HFF-Myc (cell line): Measurements from ENCODE around the gene ACBD6.
"Not testable (repeated sequence)": the region's sequence is repeated elsewhere in the genome, so short reads cannot be mapped to it uniquely, and the experiment has no call there.

Source experiments
- DNase-seq: peaks from one replicate; pipeline ENCODE4 v3.0.0-alpha.2; 2011; ENCODE audit warnings: low read depth; ENCODE audit errors: extremely low read depth
- H3K4me3 ChIP-seq: replicated peaks from 2 replicates; pipeline ENCODE4 v1.5.1; 2011; ENCODE audit warnings: low read depth, mild to moderate bottlenecking, control low read depth, low read length
- TF ChIP-seq, protein P1 (sequence below): IDR thresholded peaks from 2 replicates; pipeline ENCODE4 v1.5.1; 2012; ENCODE audit warnings: mild to moderate bottlenecking, low read depth, low read length, control low read depth; ENCODE audit errors: missing control alignments

Gene ACBD6, protein sequence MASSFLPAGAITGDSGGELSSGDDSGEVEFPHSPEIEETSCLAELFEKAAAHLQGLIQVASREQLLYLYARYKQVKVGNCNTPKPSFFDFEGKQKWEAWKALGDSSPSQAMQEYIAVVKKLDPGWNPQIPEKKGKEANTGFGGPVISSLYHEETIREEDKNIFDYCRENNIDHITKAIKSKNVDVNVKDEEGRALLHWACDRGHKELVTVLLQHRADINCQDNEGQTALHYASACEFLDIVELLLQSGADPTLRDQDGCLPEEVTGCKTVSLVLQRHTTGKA

GRCh38 chr1:180502361-180503279 is at the start of gene ACBD6:
Gene ACBD6 (minus strand): TSS chr1:180502577. CDS start chr1:180502266, 311 bp downstream.
- TF ChIP-seq, protein P1, sequence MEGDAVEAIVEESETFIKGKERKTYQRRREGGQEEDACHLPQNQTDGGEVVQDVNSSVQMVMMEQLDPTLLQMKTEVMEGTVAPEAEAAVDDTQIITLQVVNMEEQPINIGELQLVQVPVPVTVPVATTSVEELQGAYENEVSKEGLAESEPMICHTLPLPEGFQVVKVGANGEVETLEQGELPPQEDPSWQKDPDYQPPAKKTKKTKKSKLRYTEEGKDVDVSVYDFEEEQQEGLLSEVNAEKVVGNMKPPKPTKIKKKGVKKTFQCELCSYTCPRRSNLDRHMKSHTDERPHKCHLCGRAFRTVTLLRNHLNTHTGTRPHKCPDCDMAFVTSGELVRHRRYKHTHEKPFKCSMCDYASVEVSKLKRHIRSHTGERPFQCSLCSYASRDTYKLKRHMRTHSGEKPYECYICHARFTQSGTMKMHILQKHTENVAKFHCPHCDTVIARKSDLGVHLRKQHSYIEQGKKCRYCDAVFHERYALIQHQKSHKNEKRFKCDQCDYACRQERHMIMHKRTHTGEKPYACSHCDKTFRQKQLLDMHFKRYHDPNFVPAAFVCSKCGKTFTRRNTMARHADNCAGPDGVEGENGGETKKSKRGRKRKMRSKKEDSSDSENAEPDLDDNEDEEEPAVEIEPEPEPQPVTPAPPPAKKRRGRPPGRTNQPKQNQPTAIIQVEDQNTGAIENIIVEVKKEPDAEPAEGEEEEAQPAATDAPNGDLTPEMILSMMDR, result no peak
- peak; percentile 64 for DNase-seq
- H3K4me3 ChIP-seq, result peak within 1 kb of the TSS; percentile 97

DNA sequence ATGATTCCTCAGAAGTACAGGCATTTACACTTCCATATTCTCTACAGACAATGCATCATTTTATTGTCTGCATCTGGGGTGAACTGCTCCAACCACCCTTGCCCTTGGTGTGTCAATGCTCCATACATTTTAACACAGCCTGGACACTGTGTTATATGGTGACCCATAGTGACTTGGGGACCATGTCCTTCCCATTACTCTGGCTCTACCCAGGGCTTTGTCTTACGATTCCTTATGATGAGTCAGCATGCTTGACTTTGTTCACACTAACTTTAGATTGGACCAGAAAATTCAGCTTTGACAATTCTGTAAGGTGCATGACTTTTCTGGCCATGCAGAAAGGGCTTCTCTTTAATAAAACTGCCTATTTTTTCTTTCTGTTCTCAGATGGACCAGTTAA is 49.6 kb upstream of the ACBD6 start:
- no peak for DNase-seq
- H3K4me3 ChIP-seq, result no peak overlapping the region
- TF ChIP-seq, protein P1, result no peak

GRCh38 chr1:180550241-180550640 is 47.9 kb upstream of the ACBD6 start:
- TF ChIP-seq, protein P1, result no peak
- DNase-seq, result no peak
- no peak overlapping the region for H3K4me3 ChIP-seq

DNA sequence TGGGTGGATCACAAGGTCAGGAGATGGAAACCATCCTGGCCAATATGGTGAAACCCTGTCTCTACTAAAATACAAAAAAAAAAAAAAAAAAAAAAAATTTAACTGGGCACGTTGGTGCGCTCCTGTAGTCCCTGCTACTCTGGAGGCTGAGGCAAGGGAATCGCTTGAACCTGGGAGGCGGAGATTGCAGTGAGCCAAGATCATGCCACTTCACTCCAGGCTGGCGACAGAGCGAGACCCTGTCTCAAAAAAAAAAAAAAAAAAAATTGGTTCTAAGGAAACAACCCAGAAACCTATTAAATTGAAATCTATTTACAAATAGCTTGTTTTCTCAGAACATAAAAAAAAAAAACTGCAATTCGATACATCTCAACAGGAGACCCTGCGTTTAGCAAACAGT is 47.4 kb upstream of the ACBD6 start:
- DNase-seq, H3K4me3 ChIP-seq: not testable (repeated sequence)

- no peak overlapping the region for H3K4me3 ChIP-seq
- TF ChIP-seq, protein P1, result no peak
- DNase-seq, result no peak
Measured at GRCh38 chr1:180548686-180549317, 46.4 kb upstream of the ACBD6 start.

GRCh38 chr1:180545991-180546390 is 43.6 kb upstream of the ACBD6 start:
- DNase-seq, result no peak
- H3K4me3 ChIP-seq, result no peak overlapping the region
- TF ChIP-seq, protein P1, result no peak

DNA sequence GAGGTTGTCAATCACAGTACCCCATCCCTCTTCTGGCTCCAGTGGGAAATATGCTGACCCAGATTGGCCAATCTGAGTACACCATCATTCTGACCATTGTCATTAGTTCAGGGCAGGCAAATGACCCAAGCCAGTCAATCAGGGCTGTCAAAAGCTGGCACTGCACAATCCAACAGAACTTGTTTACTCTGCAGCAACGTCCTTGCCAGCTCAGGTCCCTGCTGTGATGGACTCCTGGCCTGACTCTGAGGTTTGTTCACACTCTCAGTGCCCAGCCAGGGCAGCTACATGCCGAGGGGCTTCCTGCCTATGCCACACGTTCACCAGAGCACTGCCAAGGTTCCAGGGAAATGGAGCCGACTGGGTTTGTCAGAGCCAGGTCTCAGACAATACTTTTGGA is 41.7 kb upstream of the ACBD6 start:
- H3K4me3 ChIP-seq, result no peak overlapping the region
- DNase-seq, result no peak
- TF ChIP-seq, protein P1, result no peak
